ENCODE data around the gene DTX3. TPM values are rescaled to one million over a fixed set of nuclear protein-coding genes. Genes with fewer than 3 reads are reported as not detected.

Gene DTX3
- total RNA-seq, 1 experiment from 2014 or later, result 57.0 TPM

DNA sequence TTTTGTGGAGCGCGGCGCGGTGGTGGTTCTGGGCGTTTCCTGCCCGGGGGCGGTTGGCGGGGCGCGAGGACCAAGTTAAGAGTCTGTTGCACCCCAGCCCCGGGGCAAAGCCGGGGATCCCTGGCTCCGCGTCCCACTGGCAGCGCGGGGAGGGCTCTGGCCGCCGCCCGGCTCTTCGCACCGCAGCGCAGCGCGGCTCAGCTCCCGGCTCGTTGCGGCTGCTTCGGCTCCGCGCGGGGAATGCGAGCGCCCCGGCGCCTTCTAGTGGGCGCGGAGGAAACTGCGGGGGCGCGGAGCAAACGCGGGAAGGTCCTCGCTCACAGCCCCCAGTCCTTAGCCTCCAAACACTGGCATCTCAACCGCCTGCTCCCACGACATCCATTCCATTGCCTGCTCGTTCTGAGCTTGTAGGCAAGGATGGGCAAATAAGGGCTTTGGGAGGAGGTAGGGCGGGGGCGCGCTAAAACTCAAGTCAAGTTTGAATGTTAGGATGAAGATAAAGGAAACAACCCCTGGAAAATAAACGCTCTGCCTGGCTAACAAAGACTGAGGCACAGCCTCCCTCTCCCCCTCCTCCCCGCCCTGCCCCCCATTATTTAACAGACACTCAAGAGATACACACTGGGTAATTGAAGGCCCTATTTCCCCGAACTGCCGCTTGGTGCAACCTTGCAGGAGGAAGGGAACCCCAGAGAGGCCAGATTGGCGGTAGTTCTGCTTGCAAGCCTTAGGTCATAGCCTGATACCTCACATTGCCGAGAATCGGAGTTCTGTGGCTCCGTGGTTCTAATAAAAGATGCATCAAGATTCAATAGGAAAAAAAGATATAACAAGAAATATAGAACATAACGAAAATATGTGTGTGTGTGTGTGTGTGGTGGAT, 28.6 kb downstream of the DTX3 start, which contains the start of gene B4GALNT1 (continued):
- TF ChIP-seq ZNF219 (CRISPR knock-in tag; IDR thresholded peaks at IDR 0.05; ENCODE audit: borderline replicate concordance), result no peak
- TF ChIP-seq, protein P1, sequence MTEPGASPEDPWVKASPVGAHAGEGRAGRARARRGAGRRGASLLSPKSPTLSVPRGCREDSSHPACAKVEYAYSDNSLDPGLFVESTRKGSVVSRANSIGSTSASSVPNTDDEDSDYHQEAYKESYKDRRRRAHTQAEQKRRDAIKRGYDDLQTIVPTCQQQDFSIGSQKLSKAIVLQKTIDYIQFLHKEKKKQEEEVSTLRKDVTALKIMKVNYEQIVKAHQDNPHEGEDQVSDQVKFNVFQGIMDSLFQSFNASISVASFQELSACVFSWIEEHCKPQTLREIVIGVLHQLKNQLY (CRISPR knock-in tag; IDR thresholded peaks at IDR 0.05), result no peak
- no peak for TF ChIP-seq SMAD4 (CRISPR knock-in tag; IDR thresholded peaks at IDR 0.05)
- no peak for TF ChIP-seq E2F1 (CRISPR knock-in tag; IDR thresholded peaks at IDR 0.05)
- no peak for TF ChIP-seq NR1H2 (CRISPR knock-in tag; IDR thresholded peaks at IDR 0.05)
- peak; percentile 96 for TF ChIP-seq HMGXB4 (CRISPR knock-in tag; IDR thresholded peaks at IDR 0.05)
- no peak for TF ChIP-seq FOXK1 (CRISPR knock-in tag; IDR thresholded peaks at IDR 0.05)
- TF ChIP-seq ATF1 (CRISPR knock-in tag; IDR thresholded peaks at IDR 0.05), result no peak
- TF ChIP-seq TEAD4 (CRISPR knock-in tag; IDR thresholded peaks at IDR 0.05), result no peak
- TF ChIP-seq ZNF232 (CRISPR knock-in tag; IDR thresholded peaks at IDR 0.05), result no peak; the same call in 1 of the 2 replicates
- TF ChIP-seq, protein P2, sequence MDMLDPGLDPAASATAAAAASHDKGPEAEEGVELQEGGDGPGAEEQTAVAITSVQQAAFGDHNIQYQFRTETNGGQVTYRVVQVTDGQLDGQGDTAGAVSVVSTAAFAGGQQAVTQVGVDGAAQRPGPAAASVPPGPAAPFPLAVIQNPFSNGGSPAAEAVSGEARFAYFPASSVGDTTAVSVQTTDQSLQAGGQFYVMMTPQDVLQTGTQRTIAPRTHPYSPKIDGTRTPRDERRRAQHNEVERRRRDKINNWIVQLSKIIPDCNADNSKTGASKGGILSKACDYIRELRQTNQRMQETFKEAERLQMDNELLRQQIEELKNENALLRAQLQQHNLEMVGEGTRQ (CRISPR knock-in tag; IDR thresholded peaks at IDR 0.05), result no peak
- no peak for TF ChIP-seq ZNF121 (CRISPR knock-in tag; IDR thresholded peaks at IDR 0.05)
- no peak for TF ChIP-seq ZNF416 (CRISPR knock-in tag; IDR thresholded peaks at IDR 0.05)
- TF ChIP-seq RELA (CRISPR knock-in tag; IDR thresholded peaks at IDR 0.05; ENCODE audit: borderline replicate concordance), result no peak
- peak; percentile 66 for TF ChIP-seq GABPB1 (CRISPR knock-in tag; IDR thresholded peaks at IDR 0.05)
- TF ChIP-seq, protein P3, sequence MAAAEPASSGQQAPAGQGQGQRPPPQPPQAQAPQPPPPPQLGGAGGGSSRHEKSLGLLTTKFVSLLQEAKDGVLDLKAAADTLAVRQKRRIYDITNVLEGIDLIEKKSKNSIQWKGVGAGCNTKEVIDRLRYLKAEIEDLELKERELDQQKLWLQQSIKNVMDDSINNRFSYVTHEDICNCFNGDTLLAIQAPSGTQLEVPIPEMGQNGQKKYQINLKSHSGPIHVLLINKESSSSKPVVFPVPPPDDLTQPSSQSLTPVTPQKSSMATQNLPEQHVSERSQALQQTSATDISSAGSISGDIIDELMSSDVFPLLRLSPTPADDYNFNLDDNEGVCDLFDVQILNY (CRISPR knock-in tag; IDR thresholded peaks at IDR 0.05), result peak; percentile 64; the same call in 1 of the 2 replicates
- TF ChIP-seq NFE2L1 (CRISPR knock-in tag; IDR thresholded peaks at IDR 0.05), result peak; percentile 22; the same call in 1 of the 2 replicates
- TF ChIP-seq, protein P4, sequence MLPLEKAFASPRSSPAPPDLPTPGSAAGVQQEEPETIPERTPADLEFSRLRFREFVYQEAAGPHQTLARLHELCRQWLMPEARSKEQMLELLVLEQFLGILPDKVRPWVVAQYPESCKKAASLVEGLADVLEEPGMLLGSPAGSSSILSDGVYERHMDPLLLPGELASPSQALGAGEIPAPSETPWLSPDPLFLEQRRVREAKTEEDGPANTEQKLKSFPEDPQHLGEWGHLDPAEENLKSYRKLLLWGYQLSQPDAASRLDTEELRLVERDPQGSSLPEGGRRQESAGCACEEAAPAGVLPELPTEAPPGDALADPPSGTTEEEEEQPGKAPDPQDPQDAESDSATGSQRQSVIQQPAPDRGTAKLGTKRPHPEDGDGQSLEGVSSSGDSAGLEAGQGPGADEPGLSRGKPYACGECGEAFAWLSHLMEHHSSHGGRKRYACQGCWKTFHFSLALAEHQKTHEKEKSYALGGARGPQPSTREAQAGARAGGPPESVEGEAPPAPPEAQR (CRISPR knock-in tag; IDR thresholded peaks at IDR 0.05), result no peak
- no peak for TF ChIP-seq ZNF138 (CRISPR knock-in tag; conservative IDR thresholded peaks at IDR 0.05)
- TF ChIP-seq JAZF1 (CRISPR knock-in tag; IDR thresholded peaks at IDR 0.05), result no peak
- no peak for TF ChIP-seq KAT7 (CRISPR knock-in tag; IDR thresholded peaks at IDR 0.05; ENCODE audit: borderline replicate concordance)
- TF ChIP-seq, protein P5, sequence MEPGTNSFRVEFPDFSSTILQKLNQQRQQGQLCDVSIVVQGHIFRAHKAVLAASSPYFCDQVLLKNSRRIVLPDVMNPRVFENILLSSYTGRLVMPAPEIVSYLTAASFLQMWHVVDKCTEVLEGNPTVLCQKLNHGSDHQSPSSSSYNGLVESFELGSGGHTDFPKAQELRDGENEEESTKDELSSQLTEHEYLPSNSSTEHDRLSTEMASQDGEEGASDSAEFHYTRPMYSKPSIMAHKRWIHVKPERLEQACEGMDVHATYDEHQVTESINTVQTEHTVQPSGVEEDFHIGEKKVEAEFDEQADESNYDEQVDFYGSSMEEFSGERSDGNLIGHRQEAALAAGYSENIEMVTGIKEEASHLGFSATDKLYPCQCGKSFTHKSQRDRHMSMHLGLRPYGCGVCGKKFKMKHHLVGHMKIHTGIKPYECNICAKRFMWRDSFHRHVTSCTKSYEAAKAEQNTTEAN (CRISPR knock-in tag; IDR thresholded peaks at IDR 0.05), result no peak; the same call in 1 of the 2 replicates
- no peak for TF ChIP-seq ERG (CRISPR knock-in tag; IDR thresholded peaks at IDR 0.05)
- no peak for TF ChIP-seq NFATC4 (CRISPR knock-in tag; IDR thresholded peaks at IDR 0.05)
- TF ChIP-seq OVOL2 (CRISPR knock-in tag; IDR thresholded peaks at IDR 0.05; ENCODE audit: borderline replicate concordance), result no peak
- TF ChIP-seq MYBL2 (CRISPR knock-in tag; IDR thresholded peaks at IDR 0.05), result peak; percentile 70
- 0 out of 2 replicates have a peak, but pooled peaks have one; percentile 8 for TF ChIP-seq USF1 (CRISPR knock-in tag; IDR thresholded peaks at IDR 0.05)
- no peak for TF ChIP-seq HMGA2 (CRISPR knock-in tag; IDR thresholded peaks at IDR 0.05)
- no peak for TF ChIP-seq JUN (CRISPR knock-in tag; IDR thresholded peaks at IDR 0.05)
